SK-N-SH treated with all-trans-retinoic acid at 6 μM for 48 hours (cell line): Measurements from ENCODE around the gene LSAMP.

Experiments used
- ARNTL ChIP-seq: fragments of 450-650 bp; formaldehyde crosslinking; IDR thresholded peaks from 2 replicates; pipeline ENCODE4 v1.5.0; 2020; ENCODE audit warnings: low read depth, mild to moderate bottlenecking, moderate library complexity, borderline replicate concordance
- CREB5 ChIP-seq: fragments of 250-450 bp; sonication (Bioruptor Pico); IDR thresholded peaks from 2 replicates; pipeline ENCODE4 v1.5.1; 2020; ENCODE audit warnings: low read depth, mild to moderate bottlenecking, moderate library complexity
- CSRNP3 ChIP-seq: fragments of 250-450 bp; sonication (Bioruptor Pico); IDR thresholded peaks from 2 replicates; pipeline ENCODE4 v1.5.1; 2021; ENCODE audit warnings: mild to moderate bottlenecking, moderate library complexity
- GLIS3 ChIP-seq: fragments of 250-450 bp; sonication (Bioruptor Pico); IDR thresholded peaks from 2 replicates; pipeline ENCODE4 v1.5.0; 2020; ENCODE audit warnings: mild to moderate bottlenecking, moderate library complexity
- PATZ1 ChIP-seq: fragments of 250-450 bp; sonication (Bioruptor Pico); IDR thresholded peaks from 2 replicates; pipeline ENCODE4 v1.8.0; 2020; ENCODE audit warnings: mild to moderate bottlenecking, moderate library complexity, borderline replicate concordance
- TSHZ2 ChIP-seq: fragments of 250-450 bp; sonication (Bioruptor Pico); IDR thresholded peaks from 2 replicates; pipeline ENCODE4 v1.5.0; 2020; ENCODE audit warnings: mild to moderate bottlenecking, moderate library complexity
- ZFP3 ChIP-seq: fragments of 250-450 bp; sonication (Bioruptor Pico); IDR thresholded peaks from 2 replicates; pipeline ENCODE4 v1.5.0; 2020; ENCODE audit warnings: mild to moderate bottlenecking, moderate library complexity
- ZNF565 ChIP-seq: fragments of 450-650 bp; formaldehyde crosslinking; conservative IDR thresholded peaks from 2 replicates; pipeline ENCODE4 v1.5.0; 2020; ENCODE audit warnings: low read depth, mild to moderate bottlenecking, moderate library complexity

GRCh38 chr3:115960799-115961198, 484.5 kb downstream of the LSAMP start:
- no peak for TF ChIP-seq ZNF565 (CRISPR knock-in tag)
- TF ChIP-seq GLIS3 (CRISPR knock-in tag), result no peak
- no peak for TF ChIP-seq ARNTL (CRISPR knock-in tag)
- TF ChIP-seq TSHZ2 (CRISPR knock-in tag), result no peak
- no peak for TF ChIP-seq CSRNP3 (CRISPR knock-in tag)
- no peak for TF ChIP-seq ZFP3 (CRISPR knock-in tag)
- TF ChIP-seq CREB5 (CRISPR knock-in tag), result no peak
- no peak for TF ChIP-seq PATZ1
